ENCODE data around the gene PCGF3.
A peak's percentile ranks its signal among the peaks of the same experiment; 100 is the strongest.

The PCGF3 gene

GRCh38 chr4:785332-786073 is 79.9 kb downstream of the PCGF3 start:
- no peak for DNase-seq

- DNase-seq: no peak
These were observed 80.6 kb downstream of the PCGF3 start for GRCh38 chr4:786074-786741.

GRCh38 chr4:786861-787300 is 81.2 kb downstream of the PCGF3 start:
- no peak for DNase-seq

- no peak for DNase-seq
These were observed 81.9 kb downstream of the PCGF3 start for GRCh38 chr4:787561-787981.

DNA sequence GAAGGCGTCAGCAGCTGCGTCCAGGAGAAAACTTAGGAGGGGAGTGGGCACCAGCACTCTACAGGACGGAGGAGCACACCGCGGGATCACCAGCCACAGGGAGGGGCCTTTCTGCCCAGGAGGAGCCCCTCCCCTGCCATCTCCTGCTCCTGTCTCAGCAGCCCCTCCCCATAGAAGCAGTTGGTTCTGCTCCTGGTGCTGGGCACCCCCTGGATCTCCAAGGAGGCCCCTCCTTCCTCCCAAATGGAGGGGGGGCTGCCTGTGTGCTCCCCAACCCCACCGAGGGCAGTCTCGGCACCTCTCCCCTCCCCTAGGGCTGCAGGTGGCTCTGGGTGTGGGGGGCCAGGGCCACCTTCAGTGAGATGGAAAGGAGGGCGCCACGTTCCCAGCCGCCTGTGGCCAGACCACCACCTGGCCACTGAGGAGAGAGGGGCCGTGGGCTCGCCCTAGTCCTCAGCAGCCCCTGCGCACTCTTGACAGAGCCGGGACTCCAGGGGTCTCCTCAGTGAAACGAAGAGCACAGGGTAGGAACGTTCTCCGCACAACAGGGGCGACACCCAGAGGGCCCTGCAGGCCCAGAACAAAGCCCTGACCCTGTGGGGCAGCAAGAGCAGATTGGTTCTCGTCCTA is 82.5 kb downstream of the PCGF3 start:
- no peak for DNase-seq

DNA sequence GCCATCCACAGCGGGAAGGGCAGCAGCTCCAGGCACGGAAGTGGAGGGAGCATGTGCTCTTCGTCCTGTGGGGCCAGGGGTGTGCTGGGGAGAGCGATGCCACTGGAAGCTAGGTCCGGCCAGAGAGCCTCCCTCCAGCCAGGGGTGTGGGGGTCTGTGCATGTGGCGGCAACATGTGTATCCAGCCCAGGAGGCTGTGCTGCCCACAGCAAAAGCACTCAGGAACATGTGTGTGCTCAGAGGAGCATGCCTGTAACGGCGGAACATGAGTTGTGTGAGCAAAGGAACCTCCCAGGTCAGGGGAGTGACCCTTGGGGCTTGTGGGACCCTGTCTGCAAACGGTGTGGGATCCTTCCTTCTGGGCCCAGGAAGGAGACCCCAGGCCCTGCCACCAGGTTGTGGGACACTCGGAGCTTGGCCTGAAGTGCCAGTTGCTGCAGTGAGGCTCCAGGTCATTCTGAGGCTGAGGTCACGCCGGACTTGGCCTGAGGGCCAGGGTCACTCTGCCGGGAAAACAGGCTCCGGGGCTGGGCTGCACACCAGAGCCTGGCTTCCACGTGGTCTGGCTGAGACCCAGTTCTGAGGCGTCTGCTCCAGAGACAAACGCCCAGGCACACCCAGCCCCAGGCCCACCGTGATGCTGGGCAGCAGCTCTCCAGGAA is 83.1 kb downstream of the PCGF3 start:
- no peak for DNase-seq

GRCh38 chr4:789571-790465 is 84.2 kb downstream of the PCGF3 start:
- no peak for DNase-seq

DNA sequence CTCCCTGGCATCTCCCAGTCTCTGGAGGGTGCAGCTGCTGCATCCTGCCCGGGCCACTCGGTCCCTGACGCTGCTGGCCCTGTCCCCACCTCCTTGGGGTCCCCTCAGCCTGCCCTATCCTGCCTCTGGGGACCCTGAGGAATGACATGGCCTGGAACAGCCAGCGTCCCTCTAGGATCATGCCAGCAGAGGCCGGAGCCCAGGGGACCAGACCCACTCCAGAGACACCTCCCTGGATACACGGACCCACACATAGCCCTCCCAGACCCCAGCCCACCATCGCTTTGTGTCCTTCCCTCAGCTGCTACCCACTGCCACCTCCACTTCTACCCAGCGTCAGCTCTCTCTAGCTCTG is 84.8 kb downstream of the PCGF3 start:
- DNase-seq: no peak

DNA sequence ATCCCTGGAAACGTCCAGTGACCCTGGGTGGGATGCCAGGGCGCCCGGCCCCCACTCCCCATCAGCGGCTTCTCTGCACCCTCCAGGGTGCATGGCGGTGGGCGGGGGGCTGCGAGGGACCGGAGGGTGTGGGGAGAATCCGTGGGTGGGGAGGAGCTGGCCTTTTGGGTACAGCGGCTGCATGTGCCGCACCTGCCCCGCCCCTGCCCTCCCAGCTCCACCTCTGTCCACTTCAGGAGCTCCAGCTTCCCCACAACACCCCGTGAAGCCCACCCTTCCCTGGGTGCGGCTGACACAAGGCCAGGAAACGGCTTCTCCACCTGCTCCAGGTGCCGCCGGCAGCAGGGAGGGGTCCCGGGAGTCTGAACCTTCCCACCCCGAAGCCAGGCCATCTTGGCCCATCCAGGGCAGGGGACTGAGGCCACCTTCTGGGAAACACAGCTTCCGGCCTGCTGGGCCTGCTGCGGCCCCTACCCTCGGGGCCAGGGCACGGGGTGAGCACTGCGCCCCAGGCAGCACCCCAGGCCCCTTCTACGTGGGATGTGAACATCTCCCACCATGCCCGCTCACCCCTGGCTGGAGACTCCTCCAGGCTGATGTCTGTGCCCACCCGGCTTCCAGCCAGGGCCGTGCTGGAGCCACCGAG is 85.7 kb downstream of the PCGF3 start:
- no peak for DNase-seq

- peak; percentile 33 to 36 for DNase-seq
These were observed 86.4 kb downstream of the PCGF3 start for GRCh38 chr4:791898-792625.

DNA sequence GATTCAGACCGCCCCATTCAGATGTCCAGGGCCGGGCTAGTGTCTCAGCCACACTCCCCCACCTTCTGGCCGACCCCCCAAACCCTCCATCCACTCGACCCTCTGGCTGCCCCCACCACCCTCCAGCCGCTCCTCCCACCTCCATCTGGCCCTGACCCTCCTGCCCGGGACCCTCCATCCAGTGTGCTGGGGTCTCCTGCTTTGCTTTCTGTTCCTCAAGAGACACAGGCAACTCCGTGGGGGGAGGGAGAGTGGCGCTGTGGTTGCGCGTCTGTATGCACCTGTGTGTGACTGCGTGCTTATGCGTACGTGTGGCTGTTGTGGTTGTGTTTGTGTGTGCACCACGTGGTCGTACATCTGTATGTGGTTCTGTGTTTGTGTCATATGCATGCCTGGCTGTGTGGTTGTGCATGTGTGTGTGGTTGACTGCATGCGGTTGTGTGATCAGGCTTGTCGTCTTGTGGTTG is 87.0 kb downstream of the PCGF3 start:
- DNase-seq: no peak

DNA sequence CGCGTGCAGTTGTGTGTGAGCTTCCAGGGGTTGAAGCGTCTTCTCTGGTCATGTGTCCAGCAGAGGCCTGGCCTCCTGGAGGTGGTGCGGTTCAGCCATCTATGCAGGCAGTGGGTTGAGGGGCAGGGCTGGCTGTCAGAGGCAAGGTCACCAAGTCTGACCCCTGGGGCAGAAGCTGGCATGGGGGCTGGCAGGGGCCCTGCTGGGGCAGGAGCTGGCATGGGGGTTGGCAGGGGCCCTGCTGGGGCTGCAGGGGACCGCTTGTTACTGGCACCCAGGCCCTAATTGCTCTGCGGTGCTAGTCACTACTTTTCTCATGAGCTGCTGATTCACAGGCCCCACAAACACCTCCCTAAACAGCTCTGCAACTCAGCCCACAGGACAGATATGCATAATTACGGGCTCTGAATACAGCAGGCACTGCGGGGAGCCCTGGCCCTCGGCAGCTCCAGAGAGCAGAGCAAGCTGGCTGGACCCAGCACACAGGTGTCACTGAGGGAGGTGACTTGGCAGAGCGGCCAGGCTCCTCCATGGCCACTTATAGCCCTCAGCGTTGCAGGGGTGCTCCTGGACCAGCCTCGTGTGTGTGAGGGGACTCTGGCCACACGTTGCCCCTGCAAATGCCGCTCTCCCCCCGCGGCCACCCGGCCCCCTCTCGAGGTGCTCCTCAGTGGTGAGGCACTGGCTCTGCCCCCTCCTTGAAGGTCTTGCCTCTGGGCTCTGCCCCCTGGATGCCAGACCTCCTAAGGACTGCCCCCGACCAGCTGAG is 87.6 kb downstream of the PCGF3 start:
- DNase-seq: no peak

DNA sequence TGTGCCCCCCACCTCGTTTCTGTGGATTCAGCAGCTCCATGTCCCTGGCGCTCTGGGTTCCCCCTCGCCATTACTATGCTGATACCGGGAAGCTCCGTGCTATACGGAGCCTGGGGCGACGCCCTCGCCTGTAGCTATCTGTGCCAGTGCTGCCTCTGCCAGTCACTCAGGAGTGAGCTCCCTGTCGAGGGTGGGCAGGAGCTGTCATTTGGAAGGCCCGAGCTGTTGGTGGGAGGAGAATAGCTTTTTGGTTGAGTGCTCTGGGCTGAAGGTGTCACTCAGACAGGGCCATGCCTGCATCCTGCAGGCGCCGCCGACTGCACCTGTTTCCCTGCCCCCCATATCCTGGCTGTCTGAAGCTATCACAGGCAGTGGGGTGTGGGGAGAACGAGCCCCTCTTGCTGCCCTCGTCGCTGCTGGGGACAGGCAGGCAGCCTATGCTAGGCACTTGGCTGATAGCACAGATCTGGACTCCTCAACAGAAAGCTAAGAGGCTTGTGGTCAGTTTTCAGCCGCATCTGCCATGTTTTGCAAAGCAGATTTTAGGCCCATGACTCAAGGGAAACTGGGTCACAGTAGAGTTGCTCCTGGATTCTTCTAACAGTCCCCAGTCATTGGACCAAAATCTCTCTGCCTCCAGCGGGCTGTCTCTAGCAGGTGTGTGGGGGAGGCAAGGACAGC is 88.4 kb downstream of the PCGF3 start:
- no peak for DNase-seq

- DNase-seq: no peak
These were observed 89.5 kb downstream of the PCGF3 start for GRCh38 chr4:794900-795725.

DNA sequence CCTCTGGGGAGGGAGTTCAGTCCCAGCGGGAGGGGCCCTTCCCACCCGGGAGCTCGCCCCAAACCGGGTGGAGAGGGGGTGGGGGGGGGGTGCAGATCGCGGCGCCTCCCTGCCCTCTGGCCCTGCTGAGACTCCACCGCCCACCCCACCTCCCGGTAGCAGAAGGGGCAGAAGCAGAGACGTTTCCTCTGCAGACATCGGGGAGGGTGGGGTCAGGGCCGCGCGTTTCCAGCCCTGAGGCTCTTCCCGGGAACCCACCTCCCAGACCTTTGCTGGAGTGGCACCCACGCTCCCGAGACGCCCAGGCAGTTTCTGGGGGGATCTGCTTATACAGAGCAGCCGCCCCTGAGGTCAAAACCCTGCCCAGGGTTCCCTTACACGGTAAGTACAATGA is 90.1 kb downstream of the PCGF3 start:
- DNase-seq: no peak

GRCh38 chr4:796206-796605 is 90.6 kb downstream of the PCGF3 start:
- DNase-seq: no peak

- DNase-seq: no peak
These were observed 91.4 kb downstream of the PCGF3 start for GRCh38 chr4:797066-797465.

DNA sequence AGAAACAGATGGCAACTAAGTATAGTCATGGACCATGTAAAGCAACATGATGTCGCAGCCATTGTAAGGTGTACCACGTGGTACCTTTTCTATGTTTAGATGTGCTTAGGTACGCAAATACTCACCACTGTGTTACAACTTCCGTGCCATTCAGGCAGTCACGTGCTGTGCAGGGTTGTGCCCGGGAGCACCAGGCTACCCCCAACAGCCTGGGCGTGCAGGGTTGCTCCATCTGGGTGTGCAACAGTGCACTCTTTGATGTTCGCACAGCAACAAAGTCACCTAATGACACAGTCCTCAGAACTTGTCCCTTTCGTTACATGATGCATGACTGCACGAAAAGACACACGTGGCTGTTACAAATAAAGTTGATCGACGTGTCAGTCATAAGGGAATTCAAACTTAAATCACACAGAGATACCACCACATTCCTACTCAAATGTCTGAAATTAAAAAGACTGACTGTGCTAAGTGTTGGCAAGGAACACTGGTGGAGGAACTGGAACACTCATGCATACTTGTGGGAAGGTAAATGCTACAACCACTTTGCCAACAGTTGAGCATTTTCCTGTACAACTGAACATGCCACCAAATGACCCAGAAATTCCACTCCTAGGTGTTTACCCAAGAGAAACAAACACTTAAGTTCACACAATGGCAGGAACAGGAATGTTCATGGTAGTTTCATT is 95.9 kb downstream of the PCGF3 start:
- DNase-seq: no peak
